Pancreas (tissue), 10 donors: Measurements from ENCODE around the gene OPRL1. TPM values are rescaled to one million over a fixed set of nuclear protein-coding genes. Genes with fewer than 3 reads are reported as not detected.

Experiments
- ATAC-seq, 4 donors: fragments of 200-7000 bp; cut with Tn5 transposase; one replicate each; pipeline versions ENCODE4 v1.8.0 to v1.9.1; 2020; ENCODE audit warnings: mild to moderate bottlenecking in 4 of 4, moderate library complexity in 4 of 4
- DNase-seq, 6 donors: peaks; one replicate each; pipeline ENCODE4 v3.0.0-alpha.2; 2020
- FAIRE-seq: peaks from 2 replicates; lab custom pipeline; 2012; peaks lifted over from hg19 to GRCh38; lab: Jason Lieb, UNC
- H3K27ac ChIP-seq, 4 donors: fragments of 200-600 bp; sonication (generic); 1 replicate in 3 of 4; 2 replicates in 1 of 4; pipeline versions ENCODE4 v1.5.0 to v1.8.0; 2020
- H3K27me3 ChIP-seq, 4 donors: fragments of 200-600 bp; one replicate each; pipeline ENCODE4 v1.8.0; 2021
- H3K36me3 ChIP-seq, 3 donors: fragments of 200-600 bp; sonication (generic) in 1 of 3; one replicate each; pipeline versions ENCODE4 v1.5.0 to v1.8.0; 2020 to 2021
- H3K4me1 ChIP-seq, 3 donors: fragments of 200-600 bp; one replicate each; pipeline ENCODE4 v1.8.0; 2021
- H3K4me3 ChIP-seq, 4 donors: fragments of 200-600 bp; sonication (generic) in 2 of 4; one replicate each; pipeline versions ENCODE4 v1.5.0 to v1.8.0; 2020 to 2021
- H3K9me3 ChIP-seq, 4 donors: fragments of 200-600 bp; one replicate each; pipeline ENCODE4 v1.8.0; 2021
- CTCF ChIP-seq, 4 donors: fragments of 200-600 bp; sonication (generic) in 3 of 4; IDR thresholded peaks; one replicate each; pipeline versions ENCODE4 v1.5.0 to v1.8.0; 2021; ENCODE audit warnings: antibody characterized with exemption in 4 of 4
- WGBS, 2 donors: extraction: QIAGEN DNeasy Blood & Tissue Kit; methylation state at CpG; one replicate each; pipeline ENCODE4 v1.1.7; 2013; 5-methylcytosine and 5-hydroxymethylcytosine counted together
- intact Hi-C, 3 donors: fragments of 100-400 bp; cut with DNase I; formaldehyde crosslinking; loops; one replicate each; pipeline versions ENCODE4 v1.11.1 to v1.14.2; 2022
- polyA plus RNA-seq, 2 donors: library from polyadenylated mRNA; stranded (reverse); fragments of 200-250 nt; gene quantifications; one replicate each; pipeline ENCODE4 v1.2.3, GENCODE V29; 2013
- total RNA-seq, 6 donors: library from RNA; stranded (reverse); fragmentation: NEBNext Ultra II Directional in 4 of 6; extraction: Animal tissue kit (Norgen Biotek cat#: 25700) in 4 of 6; gene quantifications; one replicate each; pipeline versions ENCODE4 v1.2.1 to v1.2.4, GENCODE V29; 2021 to 2023
- donor health status: healthy with polysubstance abuse.
- donor health status: DM: no; HTN: no; CAD: no; lungs with moderate emphysema.
- donor health status: DM: no; HTN: no; CAD: no.
- donor health status: control.
- donor health status: control.
- donor health status: Bipolar disorder and iron deficiency.
- donor health status: DM: yes; HTN: yes; CAD: no.
- donor health status: DM: no; HTN: no; CAD: no.
- donor health status: DM: no; HTN: no; CAD: no.
- donor health status: DM: yes; HTN: yes; CAD: no.

Gene OPRL1
- total and polyA plus RNA-seq, 8 donors: 0.25 to 2.2 (median 0.91) TPM

DNA sequence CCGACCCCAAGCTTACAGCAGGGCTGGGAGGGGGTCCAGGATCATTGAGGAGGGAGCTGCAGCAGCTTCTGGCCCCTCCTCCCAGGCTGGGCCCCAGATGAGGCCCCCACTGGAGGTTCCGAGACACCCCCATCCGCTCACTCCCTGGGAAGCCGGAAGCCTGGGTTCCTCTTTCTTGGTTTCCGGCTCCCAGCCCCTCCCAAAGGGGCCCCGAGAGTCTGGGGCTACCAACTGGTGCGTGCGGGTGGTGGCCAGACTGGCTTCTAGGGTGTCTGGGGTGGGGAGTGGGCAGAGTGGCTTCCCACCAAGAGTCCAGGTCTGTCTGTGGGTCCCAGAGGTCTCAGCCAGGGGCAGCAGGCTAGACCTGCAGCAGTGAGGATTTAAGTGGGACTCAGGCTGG lies 2.8 kb upstream of the OPRL1 start:
- WGBS, 2 donors: 87 to 94% methylated on average over 7 to 8 of the region's 8 CpGs

GRCh38 chr20:64077541-64077875 lies 2.4 kb upstream of the OPRL1 start:
- no peak overlapping the region for H3K27ac ChIP-seq
- peak overlapping the region in 1 of 4 donors; percentile 83 for H3K4me3 ChIP-seq
- peak in 1 of 6 donors; percentile 20 for DNase-seq
- no peak for FAIRE-seq
- H3K36me3 ChIP-seq: no peaks in the 10 kb centered on the region
- WGBS, 2 donors: 73 to 84% methylated on average over 7 of the region's 7 CpGs
- no peak for TF ChIP-seq CTCF (IDR thresholded peaks at IDR 0.05)
- ATAC-seq: no peak
- H3K9me3 ChIP-seq: no peaks in the 10 kb centered on the region
- H3K4me1 ChIP-seq: peaks cover 0 to 10% (median 6%) of the 10 kb centered on the region in 3 donors
- intact Hi-C loops: no loop called here
- no peaks in the 10 kb centered on the region for H3K27me3 ChIP-seq

More for the DNA sequence above, 2.8 kb upstream of the OPRL1 start:
- Histone ChIP-seq H3K4me3 (peak overlapping the region in 1 of 4 donors; percentile 83), H3K36me3 (no peaks in the 10 kb centered on the region), H3K4me1 (peaks cover 0 to 10% (median 6%) of the 10 kb centered on the region in 3 donors), H3K9me3 (no peaks in the 10 kb centered on the region), H3K27ac (no peak overlapping the region), H3K27me3 (no peaks in the 10 kb centered on the region)
- intact Hi-C loops: no loop called here
- TF ChIP-seq CTCF (IDR thresholded peaks at IDR 0.05): no peak
- FAIRE-seq: no peak
- ATAC-seq: no peak
- DNase-seq: peak in 1 of 6 donors; percentile 23

DNA sequence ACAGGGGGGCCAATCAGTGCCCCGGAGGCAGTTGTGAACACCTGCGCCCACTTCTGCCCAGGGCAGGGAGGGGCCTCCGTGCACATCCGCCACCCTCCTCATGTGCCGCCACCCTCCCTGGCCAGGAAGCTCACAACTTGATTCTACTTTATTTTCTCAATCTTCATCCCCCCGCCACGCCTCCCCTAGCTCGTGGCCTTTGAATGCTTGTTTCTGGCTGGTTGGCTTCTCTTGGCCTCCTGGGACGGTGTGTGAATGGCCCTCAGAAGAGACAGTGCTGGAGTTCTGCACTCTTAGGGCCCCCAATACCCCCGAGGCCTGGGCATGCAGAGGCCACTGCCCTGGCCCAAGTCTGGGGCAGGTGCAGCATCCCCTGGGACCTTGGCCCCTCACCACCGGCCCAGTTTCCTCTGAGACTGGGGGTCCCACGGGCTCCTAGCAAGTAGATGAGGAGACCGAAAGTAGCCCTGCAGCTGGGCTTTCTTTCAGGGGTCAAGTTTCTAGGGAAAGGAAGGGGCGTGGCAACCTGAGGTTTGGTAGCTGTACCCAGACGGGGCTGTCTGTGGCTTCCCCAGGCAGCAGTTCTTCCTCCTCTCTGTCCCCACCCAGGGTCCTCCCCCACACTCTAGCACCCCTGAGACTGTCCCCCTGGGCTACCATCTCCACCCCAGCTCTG lies 1.9 kb upstream of the OPRL1 start:
- ATAC-seq: no peak
- intact Hi-C loops: no loop called here
- no peak for TF ChIP-seq CTCF (IDR thresholded peaks at IDR 0.05)
- Histone ChIP-seq H3K27ac (no peak overlapping the region), H3K4me3 (peak overlapping the region in 1 of 4 donors; percentile 83), H3K36me3 (no peaks in the 10 kb centered on the region), H3K4me1 (peaks cover 0 to 10% (median 6%) of the 10 kb centered on the region in 3 donors), H3K27me3 (no peaks in the 10 kb centered on the region), H3K9me3 (no peaks in the 10 kb centered on the region)
- no peak for FAIRE-seq
- no peak for DNase-seq
- 73 to 79% methylated on average over 15 of the region's 15 CpGs for WGBS, 2 donors

DNA sequence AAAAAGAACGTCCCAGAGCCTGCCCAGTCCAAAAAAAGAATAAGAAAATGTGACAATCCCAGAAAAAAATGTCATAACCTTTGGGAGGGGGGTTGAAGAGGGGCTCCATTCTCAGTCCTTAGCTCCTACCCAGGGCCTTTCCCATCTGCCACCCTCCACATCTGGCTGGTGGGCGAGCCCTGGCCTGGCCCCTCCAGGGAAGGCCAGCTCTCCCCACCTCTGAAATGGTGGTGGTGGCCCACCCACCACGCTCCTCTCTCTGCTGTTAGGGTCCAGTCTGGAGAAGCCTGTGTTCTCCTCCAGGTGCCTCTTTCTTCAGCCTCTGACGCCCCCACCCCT lies 979 bp upstream of the OPRL1 start:
- 33 to 43% methylated on average over 3 to 4 of the region's 4 CpGs for WGBS, 2 donors
- Histone ChIP-seq H3K9me3 (no peaks in the 10 kb centered on the region), H3K27ac (peak overlapping the region in 2 of 4 donors; percentile 55 to 73), H3K36me3 (no peaks in the 10 kb centered on the region), H3K27me3 (no peaks in the 10 kb centered on the region), H3K4me1 (peaks cover 2 to 11% (median 6%) of the 10 kb centered on the region in 3 donors), H3K4me3 (peak overlapping the region; percentile 29 to 83 (median 75))
- no peak for ATAC-seq
- no peak for TF ChIP-seq CTCF (IDR thresholded peaks at IDR 0.05)
- FAIRE-seq: no peak
- intact Hi-C loops: no loop called here
- DNase-seq: no peak
